BLaER1 treated with 17β-estradiol and CSF1 and Interleukin-3, amounts not matched to agents 10 nM and 100 nM (cell line): ENCODE results near the gene TRIM40.

Source experiments
- H3K27ac ChIP-seq, 11 experiments: shearing (Covaris generic); formaldehyde crosslinking; 2 replicates each; pipeline ENCODE4 v1.8.1; 2022
- H3K27me3 ChIP-seq, 11 experiments: shearing (Covaris generic); formaldehyde crosslinking; 2 replicates each; pipeline ENCODE4 v1.8.1; 2022
- H3K36me3 ChIP-seq, 11 experiments: shearing (Covaris generic); formaldehyde crosslinking; 2 replicates each; pipeline ENCODE4 v1.8.1; 2022
- H3K4me1 ChIP-seq, 10 experiments: shearing (Covaris generic); formaldehyde crosslinking; 2 replicates each; pipeline ENCODE4 v1.8.1; 2022
- H3K4me2 ChIP-seq, 11 experiments: shearing (Covaris generic); formaldehyde crosslinking; 2 replicates each; pipeline ENCODE4 v1.8.1; 2022
- H3K4me3 ChIP-seq, 10 experiments: shearing (Covaris generic); formaldehyde crosslinking; 2 replicates each; pipeline ENCODE4 v1.8.1; 2022
- H3K9ac ChIP-seq, 11 experiments: shearing (Covaris generic); formaldehyde crosslinking; 2 replicates each; pipeline ENCODE4 v1.8.1; 2022
- H3K9me3 ChIP-seq, 11 experiments: shearing (Covaris generic); formaldehyde crosslinking; replicated peaks in 1 of 11; 2 replicates each; pipeline ENCODE4 v1.8.1; 2022
- H4K20me1 ChIP-seq, 11 experiments: shearing (Covaris generic); formaldehyde crosslinking; 2 replicates each; pipeline ENCODE4 v1.8.1; 2022
- Cebpa-rat ChIP-seq, 11 experiments: shearing (Covaris generic); IDR thresholded peaks; 2 replicates each; pipeline ENCODE4 v1.8.1; 2022

The TRIM40 gene

GRCh38 chr6:30100585-30101443 is 35.1 kb upstream of the TRIM40 start:
- no peaks in the 10 kb centered on the region for H3K36me3 ChIP-seq
- no peak for TF ChIP-seq Cebpa-rat (IDR thresholded peaks at IDR 0.05)
- H3K4me2 ChIP-seq = peak overlapping the region; percentile 87 to 100 (median 96)
- H3K4me3 ChIP-seq = peak overlapping the region; percentile 51 to 68 (median 57)
- H3K9ac ChIP-seq = peak overlapping the region in 10 of 11 experiments; percentile 10 to 58 (median 46); a peak in 14 of 22 replicates
- peaks cover 51 to 75% (median 67%) of the 10 kb centered on the region in 11 experiments for H3K27me3 ChIP-seq
- H4K20me1 ChIP-seq = peaks cover 0 to 10% (median 0%) of the 10 kb centered on the region in 11 experiments; a peak in 1 of 22 replicates
- H3K9me3 ChIP-seq = no peaks in the 10 kb centered on the region
- H3K27ac ChIP-seq = no peak overlapping the region
- H3K4me1 ChIP-seq = peaks cover 29 to 40% (median 38%) of the 10 kb centered on the region in 10 experiments

GRCh38 chr6:30101444-30102413 is 34.2 kb upstream of the TRIM40 start:
- TF ChIP-seq Cebpa-rat (IDR thresholded peaks at IDR 0.05) = no peak
- H4K20me1 ChIP-seq = peaks cover 0 to 10% (median 0%) of the 10 kb centered on the region in 11 experiments; a peak in 1 of 22 replicates
- peak overlapping the region in 8 of 11 experiments; percentile 16 to 55 (median 42); a peak in 10 of 22 replicates for H3K27ac ChIP-seq
- H3K9me3 ChIP-seq = no peaks in the 10 kb centered on the region
- peaks cover 51 to 71% (median 64%) of the 10 kb centered on the region in 11 experiments for H3K27me3 ChIP-seq
- H3K36me3 ChIP-seq = no peaks in the 10 kb centered on the region
- H3K4me3 ChIP-seq = peak overlapping the region; percentile 51 to 68 (median 57)
- H3K4me2 ChIP-seq = peak overlapping the region; percentile 87 to 100 (median 96)
- H3K9ac ChIP-seq = peak overlapping the region; percentile 16 to 67 (median 53); a peak in 21 of 22 replicates
- H3K4me1 ChIP-seq = peaks cover 29 to 40% (median 38%) of the 10 kb centered on the region in 10 experiments

DNA sequence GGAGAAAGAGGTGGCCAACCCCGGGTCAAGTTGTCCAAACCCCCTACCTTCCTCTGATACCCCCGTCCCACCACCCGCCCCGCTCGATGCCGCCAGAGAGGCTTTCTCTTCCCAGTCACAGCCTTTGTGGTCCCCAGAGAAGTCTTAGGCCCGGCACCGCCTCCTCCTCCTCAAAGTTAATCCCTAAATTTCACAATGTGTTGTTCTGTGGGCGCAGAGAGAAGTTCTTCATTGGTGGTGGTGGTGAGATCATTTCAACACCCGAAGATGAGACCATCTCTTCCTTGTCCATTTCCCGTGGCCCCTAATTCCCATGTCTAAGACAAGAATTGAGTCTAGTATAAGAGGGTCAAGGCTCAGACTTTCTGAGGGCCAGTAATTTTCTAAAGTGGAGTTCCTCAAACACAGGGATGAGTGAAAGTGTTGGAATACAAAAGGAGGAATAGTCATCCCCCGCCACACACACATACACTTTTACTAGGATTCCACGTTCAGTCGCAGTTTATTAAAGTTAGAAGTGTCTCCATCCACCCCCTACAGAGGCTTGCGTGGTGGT is 33.4 kb upstream of the TRIM40 start:
- Histone ChIP-seq H3K4me3 (peak overlapping the region; percentile 51 to 68 (median 57)), H4K20me1 (peaks cover 0 to 10% (median 0%) of the 10 kb centered on the region in 11 experiments; a peak in 1 of 22 replicates), H3K27me3 (peaks cover 51 to 63% (median 57%) of the 10 kb centered on the region in 11 experiments), H3K27ac (peak overlapping the region in 9 of 11 experiments; percentile 10 to 55 (median 39); a peak in 13 of 22 replicates), H3K4me2 (peak overlapping the region; percentile 87 to 100 (median 96)), H3K36me3 (no peaks in the 10 kb centered on the region), H3K9me3 (no peaks in the 10 kb centered on the region), H3K9ac (peak overlapping the region; percentile 16 to 67 (median 55); a peak in 21 of 22 replicates), H3K4me1 (peaks cover 29 to 41% (median 38%) of the 10 kb centered on the region in 10 experiments)
- TF ChIP-seq Cebpa-rat (IDR thresholded peaks at IDR 0.05) = no peak

GRCh38 chr6:30102970-30103871 is 32.7 kb upstream of the TRIM40 start:
- H3K4me3 ChIP-seq = peak overlapping the region; percentile 42 to 67 (median 55)
- peaks cover 0 to 10% (median 0%) of the 10 kb centered on the region in 11 experiments; a peak in 1 of 22 replicates for H4K20me1 ChIP-seq
- no peaks in the 10 kb centered on the region for H3K9me3 ChIP-seq
- peaks cover 46 to 56% (median 50%) of the 10 kb centered on the region in 11 experiments for H3K27me3 ChIP-seq
- H3K4me1 ChIP-seq = peaks cover 29 to 46% (median 44%) of the 10 kb centered on the region in 10 experiments
- no peaks in the 10 kb centered on the region for H3K36me3 ChIP-seq
- peak overlapping the region in 3 of 11 experiments; percentile 10 to 22 (median 17); a peak in 3 of 22 replicates for H3K27ac ChIP-seq
- H3K9ac ChIP-seq = peak overlapping the region in 10 of 11 experiments; percentile 41 to 61 (median 50); a peak in 18 of 22 replicates
- H3K4me2 ChIP-seq = peak overlapping the region; percentile 87 to 100 (median 96)
- TF ChIP-seq Cebpa-rat (IDR thresholded peaks at IDR 0.05) = no peak

DNA sequence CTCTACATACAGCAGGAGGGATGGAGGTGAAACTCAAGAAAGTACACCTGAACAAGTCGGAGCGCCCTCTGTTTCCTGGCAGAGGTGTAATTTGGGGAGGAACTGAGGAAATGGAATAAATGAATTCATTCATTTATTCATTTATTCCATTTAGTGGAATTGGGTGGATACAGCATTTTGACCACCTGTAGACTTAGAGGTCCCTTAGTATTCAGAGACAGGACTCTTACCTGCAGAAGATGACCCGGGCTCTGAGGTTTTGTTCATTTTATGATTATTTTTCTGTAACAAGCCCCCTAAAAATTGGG is 32.1 kb upstream of the TRIM40 start:
- H3K4me2 ChIP-seq = peak overlapping the region; percentile 87 to 100 (median 96)

GRCh38 chr6:30104661-30105060 is 31.3 kb upstream of the TRIM40 start:
- peaks cover 31 to 42% (median 36%) of the 10 kb centered on the region in 11 experiments for H3K27me3 ChIP-seq
- H3K4me3 ChIP-seq = no peak overlapping the region
- H3K9ac ChIP-seq = no peak overlapping the region
- peaks cover 29 to 53% (median 44%) of the 10 kb centered on the region in 10 experiments for H3K4me1 ChIP-seq
- no peaks in the 10 kb centered on the region for H3K36me3 ChIP-seq
- H3K27ac ChIP-seq = no peak overlapping the region
- TF ChIP-seq Cebpa-rat (IDR thresholded peaks at IDR 0.05) = no peak
- H3K4me2 ChIP-seq = no peak overlapping the region
- H3K9me3 ChIP-seq = no peaks in the 10 kb centered on the region
- H4K20me1 ChIP-seq = peaks cover 0 to 10% (median 0%) of the 10 kb centered on the region in 11 experiments; a peak in 1 of 22 replicates

More for the DNA sequence above, 32.1 kb upstream of the TRIM40 start:
- H3K9ac ChIP-seq = peak overlapping the region in 2 of 11 experiments; percentile 41 to 58; a peak in 3 of 22 replicates
- H3K27me3 ChIP-seq = peaks cover 40 to 50% (median 44%) of the 10 kb centered on the region in 11 experiments
- H3K27ac ChIP-seq = no peak overlapping the region
- H3K4me3 ChIP-seq = peak overlapping the region; percentile 42 to 67 (median 55); a peak in 16 of 20 replicates
- peaks cover 29 to 51% (median 44%) of the 10 kb centered on the region in 10 experiments for H3K4me1 ChIP-seq
- no peak for TF ChIP-seq Cebpa-rat (IDR thresholded peaks at IDR 0.05)
- H3K9me3 ChIP-seq = no peaks in the 10 kb centered on the region
- H4K20me1 ChIP-seq = peaks cover 0 to 10% (median 0%) of the 10 kb centered on the region in 11 experiments; a peak in 1 of 22 replicates
- H3K36me3 ChIP-seq = no peaks in the 10 kb centered on the region

GRCh38 chr6:30111266-30111856 is 24.6 kb upstream of the TRIM40 start:
- no peak overlapping the region for H3K9ac ChIP-seq
- peaks cover 0 to 26% (median 18%) of the 10 kb centered on the region in 10 experiments; a peak in 16 of 20 replicates for H3K4me1 ChIP-seq
- no peaks in the 10 kb centered on the region for H4K20me1 ChIP-seq
- peak overlapping the region in 7 of 11 experiments; percentile 51 to 73 (median 57); a peak in 9 of 22 replicates for H3K4me2 ChIP-seq
- TF ChIP-seq Cebpa-rat (IDR thresholded peaks at IDR 0.05) = no peak
- H3K4me3 ChIP-seq = no peak overlapping the region
- H3K9me3 ChIP-seq = no peaks in the 10 kb centered on the region
- H3K36me3 ChIP-seq = no peaks in the 10 kb centered on the region
- H3K27ac ChIP-seq = no peak overlapping the region
- peaks cover 3 to 21% (median 15%) of the 10 kb centered on the region in 11 experiments; a peak in 19 of 22 replicates for H3K27me3 ChIP-seq
